ENCODE results near the gene EEF1G.

EEF1G gene

DNA sequence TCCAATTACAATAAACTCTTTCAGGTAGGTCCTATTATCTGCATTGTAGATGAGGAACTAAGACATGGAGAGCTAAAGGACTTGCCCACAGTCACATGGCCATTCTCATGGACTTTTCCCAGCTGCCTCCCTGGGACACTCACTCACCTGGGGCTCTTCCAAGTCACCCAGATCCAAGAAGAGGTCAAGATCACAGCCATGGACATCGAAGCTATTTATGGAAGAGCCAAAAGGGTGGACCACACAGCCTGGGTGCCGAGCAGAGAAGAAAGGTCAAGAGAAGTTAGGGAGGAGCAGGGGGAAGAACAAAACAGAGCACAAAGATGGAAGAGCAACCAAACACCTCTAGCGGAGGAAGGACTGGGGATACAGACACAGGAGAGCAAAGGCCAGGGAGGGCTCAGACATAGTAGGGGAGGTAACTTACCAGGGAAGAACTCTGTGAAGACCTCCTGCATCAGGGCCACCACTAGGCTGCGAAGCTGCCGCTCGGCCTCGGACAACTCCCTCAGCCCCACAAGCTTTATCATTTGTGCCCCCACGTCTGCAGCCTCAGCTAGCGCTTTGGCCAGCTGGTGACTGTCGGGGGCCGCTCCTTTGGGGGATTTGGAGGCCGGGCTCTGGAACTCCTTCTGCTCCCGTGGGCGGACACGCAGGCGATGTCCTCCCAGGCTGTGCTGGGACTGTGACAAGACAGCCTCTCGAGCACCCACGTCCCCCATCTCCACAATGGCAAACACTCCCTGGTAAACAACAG, 7.4 kb upstream of the EEF1G start:
- TF ChIP-seq, protein P1, sequence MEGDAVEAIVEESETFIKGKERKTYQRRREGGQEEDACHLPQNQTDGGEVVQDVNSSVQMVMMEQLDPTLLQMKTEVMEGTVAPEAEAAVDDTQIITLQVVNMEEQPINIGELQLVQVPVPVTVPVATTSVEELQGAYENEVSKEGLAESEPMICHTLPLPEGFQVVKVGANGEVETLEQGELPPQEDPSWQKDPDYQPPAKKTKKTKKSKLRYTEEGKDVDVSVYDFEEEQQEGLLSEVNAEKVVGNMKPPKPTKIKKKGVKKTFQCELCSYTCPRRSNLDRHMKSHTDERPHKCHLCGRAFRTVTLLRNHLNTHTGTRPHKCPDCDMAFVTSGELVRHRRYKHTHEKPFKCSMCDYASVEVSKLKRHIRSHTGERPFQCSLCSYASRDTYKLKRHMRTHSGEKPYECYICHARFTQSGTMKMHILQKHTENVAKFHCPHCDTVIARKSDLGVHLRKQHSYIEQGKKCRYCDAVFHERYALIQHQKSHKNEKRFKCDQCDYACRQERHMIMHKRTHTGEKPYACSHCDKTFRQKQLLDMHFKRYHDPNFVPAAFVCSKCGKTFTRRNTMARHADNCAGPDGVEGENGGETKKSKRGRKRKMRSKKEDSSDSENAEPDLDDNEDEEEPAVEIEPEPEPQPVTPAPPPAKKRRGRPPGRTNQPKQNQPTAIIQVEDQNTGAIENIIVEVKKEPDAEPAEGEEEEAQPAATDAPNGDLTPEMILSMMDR (IDR thresholded peaks at IDR 0.05; ENCODE audit: borderline replicate concordance, insufficient read depth, low read depth, low read length) = no peak
- H3K4me3 ChIP-seq (ENCODE audit: low read depth, low read length) = no peak overlapping the region

DNA sequence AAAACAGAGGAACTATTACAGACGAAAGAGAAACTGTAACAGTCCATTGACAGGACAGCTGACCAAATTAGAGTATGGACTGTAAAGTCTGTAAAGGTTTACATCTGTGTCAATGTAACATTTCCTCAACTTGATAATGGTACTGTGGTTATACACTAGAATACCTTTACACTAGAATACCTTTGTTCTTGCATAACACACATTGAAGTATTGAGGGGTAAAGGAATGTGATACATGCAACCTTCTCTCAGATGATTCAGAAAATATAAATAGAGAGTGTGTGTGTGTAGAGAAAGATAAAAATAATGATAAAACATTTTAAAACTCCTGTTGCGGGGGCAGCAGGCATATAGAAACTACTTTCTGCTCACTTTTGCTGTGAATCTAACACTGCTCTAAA, 5.6 kb upstream of the EEF1G start:
- H3K4me3 ChIP-seq (ENCODE audit: low read depth, low read length) = no peak overlapping the region
- TF ChIP-seq, protein P1 (IDR thresholded peaks at IDR 0.05; ENCODE audit: borderline replicate concordance, insufficient read depth, low read depth, low read length) = no peak

DNA sequence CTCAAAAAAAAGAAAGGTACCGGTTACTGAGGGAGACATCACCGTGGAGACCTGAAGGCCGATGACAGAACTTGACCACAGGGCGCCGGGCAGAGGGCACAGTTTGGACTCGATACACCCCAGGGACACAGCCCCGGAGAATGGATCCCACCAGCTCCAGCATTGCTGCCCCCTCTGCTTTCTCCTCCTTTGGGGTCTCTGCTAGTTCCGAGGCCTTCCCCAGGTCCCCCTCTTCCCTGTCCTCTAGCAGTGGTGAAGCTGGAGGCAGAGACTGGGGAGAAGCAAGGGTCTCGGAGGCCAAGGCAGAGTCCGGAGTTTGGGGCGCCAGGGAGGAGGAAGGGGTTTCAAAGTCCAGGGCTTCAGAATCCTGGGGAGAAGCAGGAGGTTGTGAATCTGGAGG, 4.8 kb upstream of the EEF1G start:
- TF ChIP-seq, protein P1 (IDR thresholded peaks at IDR 0.05; ENCODE audit: borderline replicate concordance, insufficient read depth, low read depth, low read length) = no peak
- no peak overlapping the region for H3K4me3 ChIP-seq (ENCODE audit: low read depth, low read length)

DNA sequence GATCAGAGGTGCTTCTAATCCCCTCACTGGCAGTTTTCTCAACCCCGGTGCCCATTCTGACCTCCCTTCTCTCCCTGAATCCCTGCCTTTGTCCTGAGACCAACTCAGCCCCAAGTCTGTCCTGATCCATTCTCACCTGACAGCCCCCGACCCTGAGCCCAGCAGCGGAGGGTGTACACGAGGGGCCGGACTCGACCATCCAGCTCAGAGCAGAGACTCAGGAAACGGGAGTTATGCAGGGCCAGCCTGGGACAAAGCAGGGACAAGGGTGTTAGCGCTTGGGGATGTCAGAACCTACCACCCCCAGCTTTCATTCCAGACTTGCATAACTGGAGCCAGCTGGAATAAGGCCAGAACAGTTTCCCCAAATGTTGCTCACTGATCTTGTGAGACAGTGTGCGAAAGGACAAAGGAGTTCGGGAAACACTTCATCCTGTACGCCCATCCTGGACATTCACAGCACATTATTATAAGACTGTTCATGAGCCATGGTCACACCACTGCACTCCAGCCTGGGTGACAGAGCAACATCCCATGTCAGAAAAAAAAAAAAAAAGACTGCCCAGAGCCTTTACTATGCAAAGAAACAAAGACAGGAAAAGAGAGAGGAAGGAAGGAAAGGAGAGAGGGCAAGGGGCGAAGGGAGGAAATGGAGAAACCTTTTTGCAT, 3.5 kb upstream of the EEF1G start:
- TF ChIP-seq, protein P1 (IDR thresholded peaks at IDR 0.05; ENCODE audit: borderline replicate concordance, insufficient read depth, low read depth, low read length) = no peak
- no peak overlapping the region for H3K4me3 ChIP-seq (ENCODE audit: low read depth, low read length)

DNA sequence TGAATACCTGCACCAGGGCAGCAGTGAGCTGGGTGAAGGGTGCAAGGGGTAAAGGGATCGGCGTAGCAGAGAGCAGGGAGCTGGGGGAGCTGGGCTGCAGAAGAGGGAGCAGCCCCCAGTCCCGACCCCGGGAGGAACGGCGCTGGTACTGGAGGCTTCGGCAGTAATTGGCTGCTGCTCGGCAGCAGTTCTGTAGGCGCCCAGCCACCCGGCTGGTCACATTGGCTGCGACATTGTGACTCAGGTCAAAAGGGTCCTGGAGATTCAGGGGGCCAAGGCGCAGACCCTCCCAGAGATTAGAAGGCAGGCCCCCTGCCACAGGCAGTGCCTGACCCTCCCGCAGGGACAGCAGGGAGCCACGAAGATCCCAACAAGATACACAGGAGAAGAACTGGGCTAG, 2.1 kb upstream of the EEF1G start:
- TF ChIP-seq, protein P1 (IDR thresholded peaks at IDR 0.05; ENCODE audit: borderline replicate concordance, insufficient read depth, low read depth, low read length) = no peak
- no peak overlapping the region for H3K4me3 ChIP-seq (ENCODE audit: low read depth, low read length)

DNA sequence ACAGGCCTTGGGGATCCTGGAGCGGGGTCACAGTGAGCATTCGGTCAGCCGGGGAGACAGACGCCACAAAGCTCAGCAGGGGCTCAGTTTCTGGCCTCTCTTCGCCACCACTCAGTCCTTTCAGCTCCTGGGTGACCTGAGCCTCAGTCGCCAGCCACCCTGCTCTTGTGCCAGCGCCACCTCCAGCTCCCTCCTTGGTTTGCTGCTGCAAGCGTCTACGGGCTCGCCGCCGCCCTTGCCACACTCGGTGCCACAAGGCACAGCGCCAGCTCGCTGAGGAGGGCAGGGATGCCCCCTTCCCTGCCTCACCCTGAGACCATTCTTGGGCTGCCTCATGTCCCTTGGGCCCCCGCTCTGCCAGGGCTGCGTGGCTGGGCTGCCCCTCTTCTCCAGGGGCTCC, 1.5 kb upstream of the EEF1G start:
- peak overlapping the region; percentile 60 for H3K4me3 ChIP-seq (ENCODE audit: low read depth, low read length)
- TF ChIP-seq, protein P1 (IDR thresholded peaks at IDR 0.05; ENCODE audit: borderline replicate concordance, insufficient read depth, low read depth, low read length) = no peak

All from GM12875 (cell line).